ENCODE data around the gene POLN. TPM values are rescaled to one million over a fixed set of nuclear protein-coding genes. Genes with fewer than 3 reads are reported as not detected.

POLN gene
- polyA plus RNA-seq, 1 donor (not counting 4 experiments of a cell fraction or from before 2014, with no cell fraction given) = 1.3 TPM

DNA sequence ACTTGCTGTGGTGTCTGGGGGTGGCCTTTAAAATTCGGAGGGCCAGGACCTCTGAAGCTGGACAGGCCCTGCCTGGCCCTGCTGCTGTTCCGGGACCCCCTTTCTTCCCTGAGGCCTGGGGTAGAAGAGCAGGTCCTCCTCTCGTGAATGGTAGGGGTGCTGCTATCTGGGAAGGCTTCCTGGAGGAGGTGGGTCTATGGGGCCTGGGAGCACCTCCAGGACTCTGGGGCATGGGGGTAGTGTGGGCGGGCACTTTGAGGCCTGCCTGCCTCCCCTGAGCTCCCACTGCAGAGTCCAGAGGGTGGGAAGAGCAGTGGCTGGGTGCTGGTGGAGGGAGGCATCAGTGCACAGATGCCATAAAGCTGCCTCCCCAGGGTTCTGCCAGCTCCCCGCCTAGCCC lies 24.9 kb upstream of the POLN start:
- Histone ChIP-seq H3K9me1 (ENCODE audit: control insufficient read depth, extremely low read depth, insufficient read depth, low read length) (no peaks in the 10 kb centered on the region), H3K27me3 (ENCODE audit: control insufficient read depth, extremely low read depth, insufficient read depth, low read length) (no peaks in the 10 kb centered on the region), H3K9me3 (ENCODE audit: control insufficient read depth, low read depth, low read length) (no peaks in the 10 kb centered on the region), H3K4me2 (ENCODE audit: control insufficient read depth, extremely low read depth, insufficient read depth, low read depth, low read length) (no peak overlapping the region), H3K4me3 (ENCODE audit: control insufficient read depth in 2 of 3, extremely low read depth in 1 of 3, insufficient read depth in 2 of 3, low read depth in 1 of 3, low read length in 3 of 3) (no peak overlapping the region), H3K79me2 (ENCODE audit: control insufficient read depth, insufficient read depth, low read length) (no peaks in the 10 kb centered on the region), H2AFZ (ENCODE audit: control insufficient read depth, low read length) (no peak overlapping the region), H3K36me3 (ENCODE audit: control insufficient read depth in 2 of 2, extremely low read depth in 1 of 2, insufficient read depth in 2 of 2, low read length in 2 of 2) (no peaks in the 10 kb centered on the region), H3K4me1 (ENCODE audit: control insufficient read depth, extremely low read depth, insufficient read depth, low read length) (peaks cover 3% of the 10 kb centered on the region), H3K9ac (ENCODE audit: control insufficient read depth, extremely low read depth, insufficient read depth, low read length) (no peak overlapping the region), H4K20me1 (ENCODE audit: control insufficient read depth, extremely low read depth, insufficient read depth, low read length) (no peaks in the 10 kb centered on the region), H3K27ac (ENCODE audit: control insufficient read depth, insufficient read depth, low read length) (no peak overlapping the region)
- no peak for FAIRE-seq
- dilution Hi-C loops (cut with MboI; ENCODE audit: extremely low pct_ligation_motif_present, low sequenced_read_pairs) = no loop called here
- no peak for TF ChIP-seq EZH2 (IDR thresholded peaks at IDR 0.05; ENCODE audit: low read length)
- TF ChIP-seq, protein P1, sequence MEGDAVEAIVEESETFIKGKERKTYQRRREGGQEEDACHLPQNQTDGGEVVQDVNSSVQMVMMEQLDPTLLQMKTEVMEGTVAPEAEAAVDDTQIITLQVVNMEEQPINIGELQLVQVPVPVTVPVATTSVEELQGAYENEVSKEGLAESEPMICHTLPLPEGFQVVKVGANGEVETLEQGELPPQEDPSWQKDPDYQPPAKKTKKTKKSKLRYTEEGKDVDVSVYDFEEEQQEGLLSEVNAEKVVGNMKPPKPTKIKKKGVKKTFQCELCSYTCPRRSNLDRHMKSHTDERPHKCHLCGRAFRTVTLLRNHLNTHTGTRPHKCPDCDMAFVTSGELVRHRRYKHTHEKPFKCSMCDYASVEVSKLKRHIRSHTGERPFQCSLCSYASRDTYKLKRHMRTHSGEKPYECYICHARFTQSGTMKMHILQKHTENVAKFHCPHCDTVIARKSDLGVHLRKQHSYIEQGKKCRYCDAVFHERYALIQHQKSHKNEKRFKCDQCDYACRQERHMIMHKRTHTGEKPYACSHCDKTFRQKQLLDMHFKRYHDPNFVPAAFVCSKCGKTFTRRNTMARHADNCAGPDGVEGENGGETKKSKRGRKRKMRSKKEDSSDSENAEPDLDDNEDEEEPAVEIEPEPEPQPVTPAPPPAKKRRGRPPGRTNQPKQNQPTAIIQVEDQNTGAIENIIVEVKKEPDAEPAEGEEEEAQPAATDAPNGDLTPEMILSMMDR (optimal IDR thresholded peaks at IDR 0.05 in 1 of 3, IDR thresholded peaks at IDR 0.05 in 1 of 3, conservative IDR thresholded peaks at IDR 0.05 in 1 of 3; ENCODE audit: extremely low read depth in 1 of 3, insufficient read depth in 2 of 3, low read length in 3 of 3) = no peak
- no peak for DNase-seq (ENCODE audit: low read depth, low spot score)

- no peaks in the 10 kb centered on the region for H3K27me3 ChIP-seq (ENCODE audit: control insufficient read depth, extremely low read depth, insufficient read depth, low read length)
- FAIRE-seq (no peak), DNase-seq (ENCODE audit: low read depth, low spot score) (no peak)
- no peak for TF ChIP-seq EZH2 (IDR thresholded peaks at IDR 0.05; ENCODE audit: low read length)
- TF ChIP-seq, protein P1 (optimal IDR thresholded peaks at IDR 0.05 in 1 of 3, IDR thresholded peaks at IDR 0.05 in 1 of 3, conservative IDR thresholded peaks at IDR 0.05 in 1 of 3; ENCODE audit: extremely low read depth in 1 of 3, insufficient read depth in 2 of 3, low read length in 3 of 3) = no peak
- H3K4me2 ChIP-seq (ENCODE audit: control insufficient read depth, extremely low read depth, insufficient read depth, low read depth, low read length) = no peak overlapping the region
- H3K9ac ChIP-seq (ENCODE audit: control insufficient read depth, extremely low read depth, insufficient read depth, low read length) = no peak overlapping the region
- H2AFZ ChIP-seq (ENCODE audit: control insufficient read depth, low read length) = no peak overlapping the region
- H3K4me1 ChIP-seq (ENCODE audit: control insufficient read depth, extremely low read depth, insufficient read depth, low read length) = peaks cover 3% of the 10 kb centered on the region
- no peaks in the 10 kb centered on the region for H4K20me1 ChIP-seq (ENCODE audit: control insufficient read depth, extremely low read depth, insufficient read depth, low read length)
- no peaks in the 10 kb centered on the region for H3K36me3 ChIP-seq (ENCODE audit: control insufficient read depth in 2 of 2, extremely low read depth in 1 of 2, insufficient read depth in 2 of 2, low read length in 2 of 2)
- H3K27ac ChIP-seq (ENCODE audit: control insufficient read depth, insufficient read depth, low read length) = no peak overlapping the region
- no peaks in the 10 kb centered on the region for H3K79me2 ChIP-seq (ENCODE audit: control insufficient read depth, insufficient read depth, low read length)
- H3K9me1 ChIP-seq (ENCODE audit: control insufficient read depth, extremely low read depth, insufficient read depth, low read length) = no peaks in the 10 kb centered on the region
- dilution Hi-C loops (cut with MboI; ENCODE audit: extremely low pct_ligation_motif_present, low sequenced_read_pairs) = no loop called here
- no peak overlapping the region for H3K4me3 ChIP-seq (ENCODE audit: control insufficient read depth in 2 of 3, extremely low read depth in 1 of 3, insufficient read depth in 2 of 3, low read depth in 1 of 3, low read length in 3 of 3)
- no peaks in the 10 kb centered on the region for H3K9me3 ChIP-seq (ENCODE audit: control insufficient read depth, low read depth, low read length)
These were observed 24.3 kb upstream of the POLN start for GRCh38 chr4:2266181-2266580.

All from keratinocyte (primary cell).